GM18909 (cell line): ENCODE data around the gene ZG16.
"Not testable (repeated sequence)": the region's sequence is repeated elsewhere in the genome, so short reads cannot be mapped to it uniquely, and the experiment has no call there.

ENCODE experiments used
- ATAC-seq: cut with Tn5 transposase; IDR thresholded peaks from one replicate; pipeline ENCODE4 v1.9.1; 2021; ENCODE audit warnings: mild to moderate bottlenecking; ENCODE audit not compliant: unreplicated experiment, poor library complexity

ZG16 gene, protein sequence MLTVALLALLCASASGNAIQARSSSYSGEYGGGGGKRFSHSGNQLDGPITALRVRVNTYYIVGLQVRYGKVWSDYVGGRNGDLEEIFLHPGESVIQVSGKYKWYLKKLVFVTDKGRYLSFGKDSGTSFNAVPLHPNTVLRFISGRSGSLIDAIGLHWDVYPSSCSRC

DNA sequence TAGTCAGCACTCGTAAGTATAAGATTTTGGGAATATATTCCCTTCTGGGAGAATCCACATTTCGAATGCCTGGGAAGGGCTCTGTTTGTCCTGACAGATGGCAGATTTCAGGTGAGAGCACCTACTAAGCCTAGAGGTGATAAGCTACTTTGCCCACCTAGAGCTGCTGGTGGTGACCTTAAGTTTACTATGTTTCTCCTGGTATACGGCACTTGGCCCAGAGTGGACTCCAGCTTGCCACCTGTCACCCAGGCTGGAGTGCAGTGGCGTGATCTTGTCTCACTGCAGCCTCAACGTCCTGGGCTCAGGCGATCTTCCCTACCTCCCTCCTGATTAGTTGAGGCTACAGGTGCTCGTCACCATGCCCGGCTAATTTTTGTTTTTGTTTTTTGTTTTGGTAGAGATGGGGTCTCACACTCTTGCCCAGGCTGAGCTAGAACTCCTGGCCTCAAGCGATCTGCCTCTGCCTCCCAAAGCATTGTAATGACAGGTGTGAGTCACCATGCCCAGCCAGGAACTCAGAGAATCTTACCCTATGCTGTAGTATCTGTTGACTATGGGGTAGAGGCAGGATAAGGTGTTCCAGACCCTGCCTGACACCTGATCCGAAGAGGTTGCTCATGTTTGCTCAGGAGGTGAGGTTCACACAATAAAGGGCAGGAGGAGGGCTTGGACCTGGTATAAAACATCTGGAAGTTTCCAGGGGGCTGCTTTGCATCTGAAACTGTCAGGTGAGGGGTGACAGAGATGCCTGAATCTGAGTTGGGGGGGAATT, at the start of gene ZG16:
TSS of gene ZG16 (plus strand) at position 681 of the 775 bp plus-strand sequence. CDS start 1,011 bp downstream, outside the sequence.
- no peak for ATAC-seq

DNA sequence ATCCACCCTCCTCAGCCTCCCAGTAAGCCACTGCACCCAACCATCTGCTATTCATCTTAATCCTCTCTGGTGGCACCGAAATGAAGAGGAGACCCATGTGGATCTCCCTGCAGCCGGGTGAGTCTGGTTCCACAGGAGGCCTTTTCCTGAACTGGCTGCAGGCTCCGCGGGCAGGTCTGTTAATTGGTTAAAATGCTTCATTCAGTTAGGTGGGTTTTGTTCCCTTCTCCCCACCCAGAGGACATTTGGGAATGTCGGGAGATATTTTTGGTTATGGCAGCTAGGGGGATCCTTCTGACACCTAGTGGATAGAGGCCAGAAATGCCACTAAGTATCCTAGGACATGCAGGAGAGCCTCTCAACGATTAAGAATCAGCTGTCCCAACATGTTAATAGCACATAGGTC, 48.9 kb upstream of the ZG16 start:
- no peak for ATAC-seq

DNA sequence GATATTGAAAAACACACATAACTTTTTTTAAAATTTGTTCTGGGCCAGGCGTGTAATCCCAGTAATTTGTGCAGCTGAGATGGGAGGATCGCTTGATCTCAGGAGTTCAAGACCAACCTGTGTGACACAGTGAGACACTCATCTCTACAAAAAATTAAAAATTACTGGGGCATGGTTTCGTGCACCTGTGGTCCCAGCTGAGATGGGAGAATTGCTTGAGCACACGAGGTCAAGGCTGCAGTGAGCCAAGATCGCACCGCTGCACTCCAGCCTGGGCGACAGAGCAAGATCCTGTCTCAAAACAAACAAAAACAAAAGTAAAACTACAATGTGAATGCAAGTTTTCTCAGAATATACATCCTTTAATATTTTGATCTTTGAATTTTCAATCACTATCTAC, 47.4 kb upstream of the ZG16 start:
- no peak for ATAC-seq

DNA sequence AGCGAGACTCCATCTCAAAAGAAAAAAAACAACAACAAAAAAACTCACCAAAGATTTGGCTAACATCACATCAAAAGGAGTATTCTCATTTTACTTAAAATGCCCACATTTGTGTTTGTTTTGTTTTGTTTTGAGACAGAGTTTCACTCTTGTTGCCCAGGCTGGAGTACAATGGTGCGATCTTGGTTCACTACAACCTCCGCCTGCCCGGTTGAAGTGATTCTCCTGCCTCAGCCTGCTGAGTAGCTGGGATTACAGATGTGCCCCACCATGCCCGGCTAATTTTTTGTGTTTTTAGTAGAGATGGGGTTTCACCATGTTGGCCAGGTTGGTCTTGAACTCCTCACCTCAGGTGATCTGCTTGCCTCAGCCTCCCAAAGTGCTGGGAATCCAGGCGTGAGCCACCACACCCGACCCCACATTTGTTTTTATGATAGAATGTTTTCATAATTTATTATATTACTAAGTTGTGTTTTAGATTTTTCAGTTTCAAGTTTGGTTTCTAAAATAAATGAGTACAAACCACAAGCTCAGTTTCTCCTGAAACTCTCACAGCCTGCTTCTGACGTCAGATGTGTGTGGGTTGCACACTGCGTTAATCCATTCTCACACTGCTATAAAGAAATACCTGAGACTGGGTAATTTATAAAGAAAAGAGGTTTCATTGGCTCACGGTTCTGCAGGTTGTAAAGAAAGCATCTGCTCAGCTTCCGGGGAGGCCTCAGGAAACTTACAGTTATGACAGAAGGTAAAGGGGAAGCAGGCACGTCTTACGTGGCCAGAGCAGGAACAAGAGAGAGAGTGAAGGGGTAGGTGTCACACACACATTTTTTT, 46.1 kb upstream of the ZG16 start:
- ATAC-seq = peak; percentile 60

DNA sequence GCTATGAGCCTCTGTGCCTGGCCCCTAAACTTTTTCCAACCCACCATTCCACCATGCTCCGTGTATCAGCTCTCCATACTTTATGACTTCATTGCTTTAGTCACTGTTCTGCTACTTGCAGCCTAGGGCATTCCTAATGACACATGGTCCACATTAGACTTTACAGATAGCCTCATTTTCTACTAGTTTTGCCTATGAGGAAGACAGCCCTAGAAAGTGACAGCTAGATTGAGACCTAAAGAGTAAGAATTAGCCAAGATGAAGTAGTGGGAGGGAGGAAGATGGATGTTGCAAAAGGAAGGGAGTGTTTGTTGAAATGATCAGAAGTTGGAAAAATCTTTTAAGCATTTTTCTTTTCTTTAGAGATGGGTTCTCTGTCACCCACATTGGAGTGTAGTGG, 43.3 kb upstream of the ZG16 start:
- no peak for ATAC-seq

DNA sequence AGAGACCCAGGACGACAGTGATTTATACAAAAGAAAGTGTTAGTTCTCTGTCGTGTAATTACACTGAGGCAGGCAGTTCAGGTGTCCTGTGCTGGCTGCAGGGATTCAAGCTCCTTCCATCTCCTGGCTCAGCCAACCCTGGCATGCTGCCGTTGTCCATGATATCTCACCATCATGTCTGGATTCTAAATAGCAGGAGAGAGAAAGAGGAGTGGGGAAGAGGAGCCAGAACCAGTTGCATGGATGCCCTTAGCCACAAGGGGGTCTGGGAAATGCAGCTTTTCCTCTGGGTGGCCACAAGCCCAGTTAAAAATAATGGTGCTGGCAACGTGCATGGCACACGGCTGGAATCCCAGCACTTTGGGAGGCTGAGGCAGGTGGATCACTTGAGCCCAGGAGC, 41.9 kb upstream of the ZG16 start:
- no peak for ATAC-seq

DNA sequence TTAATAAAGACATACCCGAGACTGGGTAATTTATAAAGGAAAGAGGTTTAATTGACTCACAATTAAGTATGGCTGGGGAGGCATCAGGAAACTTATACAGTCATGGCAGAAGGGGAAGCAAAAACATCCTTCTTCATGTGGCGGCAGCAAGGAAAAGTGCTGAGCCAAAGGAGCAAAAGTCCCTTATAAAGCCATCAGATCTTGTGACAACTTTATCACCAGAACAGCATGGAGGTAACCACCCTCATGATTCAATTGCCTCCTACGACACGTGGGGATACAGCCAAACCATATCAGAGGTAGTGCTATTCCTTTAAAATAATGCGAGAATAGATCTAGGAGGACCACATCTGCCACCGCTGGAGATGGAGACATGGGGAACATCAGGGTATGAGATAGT, 41.3 kb upstream of the ZG16 start:
- ATAC-seq = no peak

DNA sequence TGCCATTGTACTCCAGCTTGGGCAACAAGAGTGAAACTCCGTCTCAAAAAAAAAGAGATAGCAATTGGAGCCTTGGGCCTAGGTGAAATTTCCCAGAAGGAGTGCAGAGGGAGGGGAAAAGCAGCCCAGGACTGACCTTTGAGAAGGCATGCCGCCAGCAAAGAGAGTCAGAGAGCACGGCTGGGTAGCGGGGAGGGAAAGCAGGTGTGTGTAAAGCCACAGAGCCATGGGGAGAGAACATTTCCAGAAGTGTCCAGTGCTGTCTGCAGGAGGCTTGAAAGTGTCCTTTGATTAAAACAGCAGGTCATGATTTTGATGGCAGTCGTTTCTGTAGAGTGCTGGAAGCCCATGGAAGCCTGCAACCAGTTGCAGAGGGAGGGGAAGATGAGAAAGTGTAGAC, 40.3 kb upstream of the ZG16 start:
- no peak for ATAC-seq

DNA sequence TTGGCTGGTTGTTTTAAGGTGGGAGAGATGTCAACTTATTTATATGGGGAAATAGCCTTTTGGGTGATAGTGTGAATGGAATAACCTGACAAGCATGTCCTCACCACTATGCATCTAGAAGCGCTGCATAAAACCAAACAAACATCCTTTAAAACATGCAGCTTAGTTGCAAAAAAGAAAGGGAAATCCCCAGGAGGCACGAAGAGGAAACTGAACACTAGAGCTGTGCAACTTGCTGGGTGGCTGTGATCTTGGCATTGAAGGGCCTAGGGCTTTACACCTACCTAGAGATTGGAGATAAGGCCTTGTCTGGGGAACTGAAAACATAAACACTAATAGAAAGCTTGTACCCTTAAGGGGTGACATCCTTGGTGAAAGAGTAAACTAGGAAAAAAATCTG, 39.5 kb upstream of the ZG16 start:
- peak; percentile 45 for ATAC-seq

DNA sequence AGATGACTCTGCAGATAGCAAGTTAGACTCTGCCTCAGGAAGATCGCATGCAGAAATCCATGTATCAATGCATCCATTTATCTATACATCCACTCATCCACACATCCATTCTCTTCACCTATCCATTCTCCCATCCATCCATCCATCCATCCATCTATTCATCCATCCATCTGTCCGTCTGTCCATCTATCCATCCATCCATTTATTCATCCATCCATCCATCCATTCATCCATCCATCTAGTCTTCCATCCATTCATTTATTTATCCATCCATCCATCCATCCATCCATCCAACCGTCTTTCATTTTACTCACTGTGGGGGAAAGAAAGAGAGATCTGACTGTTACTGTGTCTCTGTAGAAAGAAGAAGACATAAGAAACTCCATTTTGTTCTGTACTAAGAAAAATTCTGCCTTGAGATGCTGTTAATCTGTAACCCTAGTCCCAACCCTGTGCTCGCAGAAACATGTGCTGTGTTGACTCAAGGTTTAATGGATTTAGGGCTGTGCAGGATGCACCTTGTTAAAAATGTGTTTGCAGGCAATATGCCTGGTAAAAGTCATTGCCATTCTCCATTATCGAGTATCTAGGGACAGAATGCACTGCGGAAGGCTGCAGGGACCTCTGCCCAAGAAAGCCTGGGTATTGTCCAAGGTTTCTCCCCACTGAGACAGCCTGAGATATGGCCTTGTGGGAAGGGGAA, 38.0 kb upstream of the ZG16 start:
- not testable (repeated sequence) for ATAC-seq

DNA sequence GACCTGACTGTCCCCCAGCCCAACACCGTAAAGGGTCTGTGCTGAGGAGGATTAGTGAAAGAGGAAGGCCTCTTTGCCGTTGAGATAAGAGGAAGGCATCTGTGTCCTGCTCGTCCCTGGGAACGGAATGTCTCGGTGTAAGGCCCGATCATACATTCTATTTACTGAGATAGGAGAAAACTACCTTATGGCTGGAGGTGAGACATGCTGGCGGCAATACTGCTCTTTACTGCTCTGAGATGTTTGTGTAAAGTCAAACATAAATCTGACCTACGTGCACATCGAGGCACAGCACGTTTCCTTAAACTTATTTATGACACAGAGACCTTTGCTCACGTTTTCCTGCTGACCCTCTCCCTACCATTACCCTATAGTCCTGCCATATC, 37.4 kb upstream of the ZG16 start:
- ATAC-seq = not testable (repeated sequence)

DNA sequence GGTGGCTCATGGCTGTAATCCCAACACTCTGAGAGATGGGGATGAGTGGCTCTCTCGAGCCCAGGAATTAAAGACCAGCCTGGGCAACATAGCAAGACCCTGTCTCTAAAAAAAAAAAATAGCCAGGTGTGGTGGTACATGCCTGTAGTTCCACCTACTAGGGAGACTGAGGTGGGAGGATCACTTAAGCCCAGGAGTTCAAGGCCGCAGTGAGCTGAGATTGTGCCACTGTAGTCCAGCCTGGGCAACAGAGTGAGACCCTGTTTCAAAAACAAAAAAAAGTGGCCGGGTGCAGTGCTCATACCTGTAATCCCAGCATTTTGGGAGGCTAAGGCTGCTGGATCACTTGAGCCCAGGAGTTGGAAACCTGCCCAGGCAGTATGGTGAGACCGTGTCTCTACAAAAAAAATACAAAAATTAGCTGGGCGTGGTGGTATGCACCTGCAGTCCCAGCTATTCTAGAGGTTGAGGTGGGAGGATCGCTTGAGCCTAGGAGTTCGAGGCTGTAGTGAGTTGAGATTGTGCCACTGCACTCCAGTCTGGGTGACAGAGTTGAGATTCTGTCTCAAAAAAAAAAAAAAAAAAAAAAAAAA, 35.3 kb upstream of the ZG16 start:
- ATAC-seq = no peak

DNA sequence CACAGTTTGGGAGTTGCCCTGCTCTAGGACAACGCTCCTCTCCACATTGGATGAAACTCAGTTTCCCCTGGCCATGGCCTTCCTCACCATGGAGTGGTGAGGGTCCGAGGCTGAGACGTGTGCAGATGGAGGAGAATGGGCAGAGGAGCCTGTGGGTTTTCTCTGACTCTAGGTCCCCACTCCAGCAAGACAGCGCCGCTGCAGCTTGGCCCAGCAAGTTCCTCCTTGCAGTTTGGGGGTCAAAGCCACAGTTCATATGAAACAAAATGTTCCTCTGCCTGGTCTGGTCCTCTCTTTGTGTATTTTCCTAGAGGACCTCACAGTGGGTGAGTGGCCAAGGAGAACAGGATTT, 34.6 kb upstream of the ZG16 start:
- ATAC-seq = no peak

DNA sequence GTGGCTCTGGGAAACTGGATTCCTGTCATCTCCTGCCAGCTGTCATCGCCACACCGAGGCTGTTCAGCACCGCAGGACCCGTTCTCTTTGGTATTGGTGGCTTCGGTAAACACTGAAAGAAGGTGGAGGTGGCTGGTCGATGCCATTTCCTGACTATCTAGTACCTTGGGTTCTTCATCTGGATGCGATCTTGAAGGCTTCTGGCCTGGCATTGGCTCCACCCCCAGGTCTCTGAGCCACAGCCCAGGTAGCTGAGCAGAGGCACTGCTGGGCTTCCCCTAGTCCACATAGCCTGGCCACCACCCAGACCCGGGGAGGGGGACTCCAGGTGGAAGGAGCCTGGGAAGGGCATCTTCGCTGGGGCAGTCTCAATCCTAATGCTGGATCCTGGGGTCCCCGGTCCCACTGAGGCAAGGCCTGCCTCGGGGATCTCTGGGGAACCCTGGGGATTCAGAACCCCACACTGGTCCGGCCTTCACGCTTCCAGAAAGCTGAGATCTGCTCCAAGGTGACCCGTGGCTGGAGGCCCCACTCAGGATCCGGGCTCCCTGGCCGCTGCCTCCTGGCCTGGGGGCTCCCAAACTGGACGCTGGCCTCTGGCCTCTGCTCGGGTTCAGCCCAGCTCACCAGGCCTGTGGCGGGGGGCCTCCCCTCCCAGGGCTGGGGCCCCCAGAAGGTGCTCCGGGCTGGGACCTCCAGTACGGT, 34.1 kb upstream of the ZG16 start:
- no peak for ATAC-seq

DNA sequence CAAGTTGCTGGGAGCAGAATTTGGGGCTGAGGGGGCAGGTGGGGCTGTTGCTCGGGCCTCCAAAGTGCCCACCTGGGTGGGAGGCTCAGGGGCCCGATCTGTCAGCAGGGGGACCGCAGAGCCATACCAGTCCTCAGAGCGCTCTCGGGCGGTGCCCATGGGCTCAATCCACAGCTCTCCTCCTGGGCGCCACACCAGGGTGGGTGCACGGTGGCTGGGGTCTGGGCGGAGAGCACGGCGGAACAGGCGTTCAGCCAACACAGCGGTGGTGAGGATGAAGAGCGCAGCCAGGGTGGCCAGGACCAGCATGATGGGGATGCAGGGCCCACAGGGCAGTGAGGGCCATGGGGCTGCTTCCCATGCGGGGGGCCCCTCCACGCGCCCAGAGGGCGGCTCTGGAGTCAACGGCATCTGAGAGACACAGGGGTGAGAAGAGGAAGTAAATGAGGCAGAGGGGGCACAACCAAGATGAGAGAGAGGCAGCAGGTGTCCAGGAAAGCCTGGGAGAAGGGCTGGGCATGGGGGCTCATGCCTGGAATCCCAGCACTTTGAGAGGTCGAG, 33.4 kb upstream of the ZG16 start:
- no peak for ATAC-seq

DNA sequence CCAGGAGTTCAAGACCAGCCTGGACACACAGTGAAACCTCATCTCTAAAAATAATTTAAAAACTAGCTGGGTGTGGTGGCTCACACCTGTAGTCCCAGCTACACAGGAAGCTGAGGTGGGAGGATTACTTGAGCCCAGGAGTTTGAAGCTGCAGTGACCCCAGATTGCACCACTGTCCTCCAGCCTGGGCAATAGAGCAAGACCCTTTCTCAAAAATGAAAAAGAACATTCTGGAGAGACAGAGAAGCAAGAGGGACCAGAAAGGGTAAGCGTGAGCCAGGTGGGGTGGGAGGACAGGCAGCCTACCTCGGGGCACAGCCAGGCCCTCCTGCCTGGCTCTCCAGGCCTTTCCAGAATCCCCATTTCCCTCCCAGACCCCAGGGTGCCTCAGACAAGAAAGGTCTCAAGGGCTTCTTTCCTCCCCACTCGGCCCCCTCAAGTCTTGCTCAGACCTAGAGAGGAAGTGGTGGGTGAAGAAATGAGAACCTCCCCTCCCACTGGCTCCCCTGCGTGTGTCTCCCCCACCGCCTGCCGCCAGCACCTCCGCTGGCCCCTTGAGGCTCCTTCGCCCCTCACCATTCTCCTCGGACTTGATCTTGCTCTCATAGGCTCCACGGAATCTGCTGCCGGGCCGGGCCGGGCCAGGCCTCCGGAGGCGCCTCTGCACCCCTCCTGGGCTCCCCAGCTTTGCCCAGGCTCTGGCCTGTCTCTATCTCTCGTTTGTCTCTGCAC, 32.8 kb upstream of the ZG16 start:
- peak; percentile 41 for ATAC-seq

DNA sequence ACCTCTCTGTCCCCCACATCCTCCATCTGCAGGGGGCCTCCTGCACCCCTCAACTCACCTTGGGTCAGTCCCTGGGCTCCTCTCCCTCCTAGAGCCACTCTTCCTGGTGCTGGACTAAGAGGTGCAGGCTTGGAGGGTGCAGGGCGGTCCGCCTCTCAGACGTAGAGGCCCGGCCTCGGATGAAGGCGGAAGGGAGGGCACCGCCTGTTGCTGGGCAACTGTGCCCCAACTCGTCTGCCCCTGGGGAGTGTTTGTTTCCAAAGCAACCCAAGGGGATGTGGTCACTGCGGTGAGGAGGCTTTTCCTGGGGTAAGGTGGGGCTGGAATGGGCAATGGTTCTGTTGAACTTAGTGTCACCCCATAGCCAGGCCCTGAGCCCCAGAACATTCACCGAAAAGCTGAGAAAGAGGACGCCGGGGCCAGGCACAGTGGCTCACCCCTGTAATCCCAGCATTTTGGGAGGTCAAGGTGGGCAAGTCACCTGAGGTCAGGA, 32.2 kb upstream of the ZG16 start, which contains the start of gene C16orf54:
TSS of gene C16orf54 (minus strand) at position 138 of the 493 bp plus-strand sequence. CDS start 1,039 bp downstream, outside the sequence.
- ATAC-seq = peak; percentile 85

DNA sequence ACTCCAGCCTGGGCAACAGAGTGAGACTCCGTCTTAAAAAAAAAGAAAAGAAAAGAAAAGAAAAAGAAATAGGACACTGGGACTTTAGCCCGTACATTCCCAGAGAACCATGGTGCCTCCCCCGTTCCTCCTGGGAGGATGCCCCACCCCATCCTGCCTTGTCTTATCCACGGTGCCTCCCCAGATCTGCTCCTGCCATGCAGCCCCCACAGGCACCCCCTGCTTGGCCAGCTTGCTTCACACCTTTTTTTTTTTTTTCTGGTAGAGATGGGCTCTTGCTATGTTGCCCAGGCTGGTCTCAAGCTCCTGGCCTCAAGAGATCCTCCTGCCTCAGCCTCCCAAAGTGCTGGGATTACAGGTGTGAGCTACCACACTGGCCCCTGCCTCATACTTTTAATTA, 31.5 kb upstream of the ZG16 start:
- not testable (repeated sequence) for ATAC-seq
